GM12878 (cell line): ENCODE data around the gene TPRG1. TPM values are rescaled to one million over a fixed set of nuclear protein-coding genes. Genes with fewer than 3 reads are reported as not detected.

ENCODE experiments used
- ATAC-seq: fragments of 200-7000 bp; cut with Tn5 transposase; 3 replicates; pipeline ENCODE4 v1.9.1; 2020; ENCODE audit warnings: mild to moderate bottlenecking, moderate library complexity
- BruUV-seq: library from RNA; stranded (reverse); fragments of 400-500 nt; replicated peaks from 2 replicates; lab custom pipeline; 2021; lab: Mats Ljungman, UMichigan
- CTCF ChIA-PET: fragments of 300-600 bp; sonication (Branson Sonifier 250); formaldehyde crosslinking; extraction: SDS; loops from one replicate; lab custom pipeline; 2021; ENCODE audit warnings: inconsistent platforms; lab: Yijun Ruan, JAX
- POLR2A ChIA-PET: fragments of 350-600 bp; formaldehyde crosslinking; extraction: SDS; loops from one replicate; lab custom pipeline; 2021; ENCODE audit warnings: inconsistent platforms; lab: Charles Lee
- RAD21 ChIA-PET: fragments of 300-600 bp; sonication (Branson Sonifier 250); formaldehyde crosslinking; loops from one replicate; lab custom pipeline; 2023; ENCODE audit warnings: antibody characterized with exemption; ENCODE audit not compliant: unreplicated experiment; lab: Charles Lee
- SMC1A ChIA-PET: fragments of 300-600 bp; sonication (Branson Sonifier 250); formaldehyde crosslinking; loops from one replicate; lab custom pipeline; 2023; ENCODE audit not compliant: unreplicated experiment, uncharacterized antibody; lab: Charles Lee
- DNase-seq: peaks from one replicate; pipeline ENCODE4 v3.0.0-alpha.2; 2011; ENCODE audit warnings: low read depth, low spot score
- FAIRE-seq: peaks from 3 replicates; lab custom pipeline; 2011; peaks lifted over from hg19 to GRCh38; lab: Jason Lieb, UNC
- H2AFZ ChIP-seq: 2 replicates; pipeline ENCODE4 v1.6.0; 2011; ENCODE audit warnings: low read depth, low read length, control low read depth; ENCODE audit not compliant: control insufficient read depth
- H3K27ac ChIP-seq: 2 replicates; pipeline ENCODE4 v1.5.1; 2011; ENCODE audit warnings: control low read depth; ENCODE audit not compliant: control insufficient read depth, insufficient read depth
- H3K27me3 ChIP-seq, 2 experiments: replicated peaks in 1 of 2; 2 replicates each; pipeline versions ENCODE4 v1.6.0 to v1.6.1; 2011; ENCODE audit warnings: low read length in 1 of 2; ENCODE audit not compliant: control insufficient read depth in 2 of 2, insufficient read depth in 2 of 2
- H3K36me3 ChIP-seq, 2 experiments: 2 replicates each; pipeline ENCODE4 v1.5.1; 2011; ENCODE audit warnings: low read length in 1 of 2; ENCODE audit not compliant: control insufficient read depth in 2 of 2, insufficient read depth in 2 of 2
- H3K4me1 ChIP-seq: 2 replicates; pipeline ENCODE4 v1.6.1; 2011; ENCODE audit warnings: mild to moderate bottlenecking, low read length, moderate library complexity, mixed read lengths; ENCODE audit not compliant: control insufficient read depth, insufficient read depth
- H3K4me2 ChIP-seq: 2 replicates; pipeline ENCODE4 v1.6.0; 2011; ENCODE audit warnings: control low read depth; ENCODE audit not compliant: control insufficient read depth, insufficient read depth
- H3K4me3 ChIP-seq: fragments of 200-600 bp; sonication (generic); 2 replicates; pipeline ENCODE4 v1.5.1; 2016
- H3K79me2 ChIP-seq: 2 replicates; pipeline ENCODE4 v1.6.0; 2011; ENCODE audit warnings: low read length; ENCODE audit not compliant: control insufficient read depth, insufficient read depth
- H3K9ac ChIP-seq: 2 replicates; pipeline ENCODE4 v1.8.0; 2011; ENCODE audit warnings: low read length, control low read depth, mixed read lengths; ENCODE audit not compliant: control insufficient read depth, insufficient read depth
- H3K9me3 ChIP-seq: replicated peaks from 3 replicates; pipeline ENCODE4 v1.5.1; 2011; ENCODE audit warnings: mild to moderate bottlenecking, low read length; ENCODE audit not compliant: control insufficient read depth, insufficient read depth
- H4K20me1 ChIP-seq: 2 replicates; pipeline ENCODE4 v1.6.0; 2011; ENCODE audit not compliant: control insufficient read depth, insufficient read depth
- ATF2 ChIP-seq: IDR thresholded peaks from 2 replicates; pipeline ENCODE4 v1.6.1; 2012; ENCODE audit warnings: low read length, inconsistent platforms
- CEBPZ ChIP-seq: fragments of 150-350 bp; IDR thresholded peaks from 2 replicates; pipeline ENCODE4 v1.6.1; 2016; ENCODE audit warnings: low read depth, low read length
- EED ChIP-seq: sonication (generic); IDR thresholded peaks from 2 replicates; pipeline ENCODE4 v1.6.1; 2016; ENCODE audit warnings: antibody characterized with exemption, low read depth
- JUND ChIP-seq: IDR thresholded peaks from 2 replicates; pipeline ENCODE4 v1.6.1; 2012; ENCODE audit warnings: low read depth, mild to moderate bottlenecking, low read length, improper control_type of control experiment, moderate library complexity
- KLF5 ChIP-seq: fragments of 450-650 bp; IDR thresholded peaks from 2 replicates; pipeline ENCODE4 v1.6.1; 2014; ENCODE audit warnings: mild to moderate bottlenecking; ENCODE audit not compliant: partially characterized antibody
- MTA3 ChIP-seq: IDR thresholded peaks from 2 replicates; pipeline ENCODE4 v1.6.1; 2012; ENCODE audit warnings: low read length, inconsistent platforms, borderline replicate concordance
- PML ChIP-seq: IDR thresholded peaks from 2 replicates; pipeline ENCODE4 v1.6.1; 2012; ENCODE audit warnings: low read length, inconsistent platforms
- REST ChIP-seq: IDR thresholded peaks from 2 replicates; pipeline ENCODE4 v1.6.1; 2012; ENCODE audit warnings: mild to moderate bottlenecking, low read depth, low read length
- SREBF1 ChIP-seq: IDR thresholded peaks from 2 replicates; pipeline ENCODE4 v1.6.1; 2012; ENCODE audit warnings: mild to moderate bottlenecking, low read length
- STAT1 ChIP-seq: fragments of 450-650 bp; conservative IDR thresholded peaks from 2 replicates; pipeline ENCODE4 v1.6.1; 2014; ENCODE audit warnings: antibody characterized with exemption, mild to moderate bottlenecking
- TARDBP ChIP-seq: IDR thresholded peaks from 2 replicates; pipeline ENCODE4 v1.6.1; 2016; ENCODE audit warnings: borderline replicate concordance
- ZBTB33 ChIP-seq: fragments of 450-650 bp; IDR thresholded peaks from 2 replicates; pipeline ENCODE4 v1.6.1; 2017; ENCODE audit warnings: mild to moderate bottlenecking
- ZSCAN29 ChIP-seq: fragments of 450-650 bp; IDR thresholded peaks from 2 replicates; pipeline ENCODE4 v1.6.1; 2017; ENCODE audit warnings: mild to moderate bottlenecking, moderate library complexity
- WGBS: methylation state at CpG from one replicate; pipeline ENCODE4 v1.1.6; 2016; ENCODE audit warnings: low lambda C conversion rate; ENCODE audit not compliant: insufficient replicate concordance, insufficient coverage; ENCODE audit errors: missing lambda C conversion rate; 5-methylcytosine and 5-hydroxymethylcytosine counted together
- in situ Hi-C: fragments of 300-500 bp; cut with MboI; formaldehyde crosslinking; loops from 9 replicates; pipeline ENCODE4 v1.14.3; 2018; ENCODE audit warnings: mixed read lengths
- intact Hi-C: fragments of 100-400 bp; cut with micrococcal nuclease; formaldehyde crosslinking; loops from one replicate; pipeline ENCODE4 v1.14.2; 2022; ENCODE audit not compliant: unreplicated experiment
- polyA plus RNA-seq, 11 experiments: library from polyadenylated mRNA; depleted of rRNA in 4 of 11; unstranded in 6 of 11; stranded (reverse) in 5 of 11; fragments of >200 nt; fragmentation: Nextera tagmentation in 4 of 11; fragmentation: Illumina TruSeq in 1 of 11; extraction: Ambion mirVana in 4 of 11; extraction: Trizol in 1 of 11; gene quantifications; 1 replicate in 1 of 11; 2 replicates in 10 of 11; pipeline versions ENCODE4 v1.2.1 to v1.2.3, GENCODE V29; 2011 to 2016; ENCODE audit warnings: inconsistent platforms in 2 of 11, missing spikeins in 2 of 11, low read depth in 1 of 11
- total RNA-seq, 4 experiments: library from RNA; depleted of rRNA in 3 of 4; stranded (reverse); fragments of >200 nt in 3 of 4; fragmentation: Illumina TruSeq in 1 of 4; extraction: Trizol in 1 of 4; gene quantifications; 2 replicates each; pipeline versions ENCODE4 v1.2.1 to v1.2.3, GENCODE V29; 2013 to 2021

Gene TPRG1
- total and polyA plus RNA-seq, 10 of the 15 experiments (the other 5 are each of a cell fraction or from before 2014, with no cell fraction given), result 0.26 to 30.7 (median 3.6) TPM

GRCh38 chr3:189122110-189122509, 49.7 kb upstream of the TPRG1 start (continued):
- TF ChIP-seq REST, result no peak
- TF ChIP-seq TARDBP, result no peak
- no peak for TF ChIP-seq ZSCAN29

GRCh38 chr3:189122526-189123205, 49.1 kb upstream of the TPRG1 start:
- Histone ChIP-seq H3K4me1 (no peaks in the 10 kb centered on the region), H2AFZ (no peak overlapping the region), H3K4me3 (no peak overlapping the region), H4K20me1 (no peaks in the 10 kb centered on the region), H3K4me2 (no peak overlapping the region), H3K27ac (no peak overlapping the region), H3K9ac (no peak overlapping the region), H3K79me2 (no peaks in the 10 kb centered on the region), H3K36me3 (no peaks in the 10 kb centered on the region), H3K27me3 (no peaks in the 10 kb centered on the region; a peak in 1 of 4 replicates), H3K9me3 (no peaks in the 10 kb centered on the region)
- RAD21 ChIA-PET, result no interaction called here
- 38% methylated on average over 5 of the region's 5 CpGs for WGBS
- no TSS peak for BruUV-seq
- no peak for DNase-seq
- in situ Hi-C loops, result no loop called here
- no peak for ATAC-seq
- intact Hi-C loops, result no loop called here
- CTCF ChIA-PET, result no interaction called here
- no peak for TF ChIP-seq ATF2
- TF ChIP-seq JUND, result no peak
- TF ChIP-seq KLF5, result no peak
- TF ChIP-seq EED, result no peak
- no peak for TF ChIP-seq STAT1
- TF ChIP-seq MTA3, result no peak
- TF ChIP-seq ZSCAN29, result no peak
- TF ChIP-seq PML, result no peak
- TF ChIP-seq ZBTB33, result no peak
- no peak for TF ChIP-seq CEBPZ
- no peak for TF ChIP-seq SREBF1
- no peak for FAIRE-seq
- POLR2A ChIA-PET, result no interaction called here
- SMC1A ChIA-PET, result no interaction called here
